ENCODE data around the gene GALNT1. TPM values are rescaled to one million over a fixed set of nuclear protein-coding genes. Genes with fewer than 3 reads are reported as not detected.

GALNT1 gene
- total RNA-seq, 1 donor from 2014 or later, result 113 TPM

DNA sequence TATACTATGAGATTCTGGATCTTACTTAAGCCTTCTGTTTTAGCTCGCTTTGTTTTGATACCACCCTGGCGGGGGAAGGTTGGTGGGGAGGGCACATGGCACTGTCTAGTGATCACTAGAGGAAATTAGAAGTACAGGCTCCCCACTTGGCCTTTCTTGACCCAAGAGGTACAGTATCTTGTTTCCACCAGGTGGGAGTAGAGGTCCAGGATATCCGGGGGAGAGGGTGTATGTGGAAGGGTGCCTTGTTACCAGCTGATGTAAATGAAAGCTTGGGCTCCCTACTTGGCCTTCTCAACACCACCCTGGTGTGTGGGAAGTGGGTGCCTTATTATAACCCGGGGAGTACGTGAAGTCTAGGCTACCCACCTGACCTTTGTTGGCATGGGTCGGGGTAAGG lies 7.5 kb downstream of the GALNT1 start:
- peaks cover 48% of the 10 kb centered on the region for H3K36me3 Mint-ChIP-seq
- H3K27ac Mint-ChIP-seq, result no peak overlapping the region
- H3K27me3 Mint-ChIP-seq (ENCODE audit: insufficient read depth, low read depth), result no peaks in the 10 kb centered on the region
- H3K4me3 ChIP-seq, result no peak overlapping the region
- no peak overlapping the region for H3K4me3 Mint-ChIP-seq
- H3K9me3 ChIP-seq (ENCODE audit: low read depth), result peaks cover 7% of the 10 kb centered on the region
- no peaks in the 10 kb centered on the region for H3F3A ChIP-seq (ENCODE audit: low read depth)
- DNase-seq (ENCODE audit: low spot score), result peak; percentile 35
- H3K27me3 ChIP-seq, result no peaks in the 10 kb centered on the region
- H3K36me3 ChIP-seq, result no peaks in the 10 kb centered on the region
- H3K4me1 ChIP-seq, result peaks cover 23% of the 10 kb centered on the region
- H2AFZ ChIP-seq (replicated peaks), result no peak overlapping the region
- H3K27ac ChIP-seq, result no peak overlapping the region
- H3K4me1 Mint-ChIP-seq, result no peaks in the 10 kb centered on the region
- H3K79me2 ChIP-seq (ENCODE audit: low read depth), result peaks cover 100% of the 10 kb centered on the region
- TF ChIP-seq, protein P1, sequence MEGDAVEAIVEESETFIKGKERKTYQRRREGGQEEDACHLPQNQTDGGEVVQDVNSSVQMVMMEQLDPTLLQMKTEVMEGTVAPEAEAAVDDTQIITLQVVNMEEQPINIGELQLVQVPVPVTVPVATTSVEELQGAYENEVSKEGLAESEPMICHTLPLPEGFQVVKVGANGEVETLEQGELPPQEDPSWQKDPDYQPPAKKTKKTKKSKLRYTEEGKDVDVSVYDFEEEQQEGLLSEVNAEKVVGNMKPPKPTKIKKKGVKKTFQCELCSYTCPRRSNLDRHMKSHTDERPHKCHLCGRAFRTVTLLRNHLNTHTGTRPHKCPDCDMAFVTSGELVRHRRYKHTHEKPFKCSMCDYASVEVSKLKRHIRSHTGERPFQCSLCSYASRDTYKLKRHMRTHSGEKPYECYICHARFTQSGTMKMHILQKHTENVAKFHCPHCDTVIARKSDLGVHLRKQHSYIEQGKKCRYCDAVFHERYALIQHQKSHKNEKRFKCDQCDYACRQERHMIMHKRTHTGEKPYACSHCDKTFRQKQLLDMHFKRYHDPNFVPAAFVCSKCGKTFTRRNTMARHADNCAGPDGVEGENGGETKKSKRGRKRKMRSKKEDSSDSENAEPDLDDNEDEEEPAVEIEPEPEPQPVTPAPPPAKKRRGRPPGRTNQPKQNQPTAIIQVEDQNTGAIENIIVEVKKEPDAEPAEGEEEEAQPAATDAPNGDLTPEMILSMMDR (IDR thresholded peaks at IDR 0.05), result peak; percentile 30
- TF ChIP-seq EZH2phosphoT487 (IDR thresholded peaks at IDR 0.05), result no peak
- H3K9ac ChIP-seq, result no peak overlapping the region
- no peak overlapping the region for H3K4me2 ChIP-seq
- peaks cover 58% of the 10 kb centered on the region for H3K9me3 Mint-ChIP-seq
- H4K20me1 ChIP-seq (ENCODE audit: low read depth), result peaks cover 11% of the 10 kb centered on the region

DNA sequence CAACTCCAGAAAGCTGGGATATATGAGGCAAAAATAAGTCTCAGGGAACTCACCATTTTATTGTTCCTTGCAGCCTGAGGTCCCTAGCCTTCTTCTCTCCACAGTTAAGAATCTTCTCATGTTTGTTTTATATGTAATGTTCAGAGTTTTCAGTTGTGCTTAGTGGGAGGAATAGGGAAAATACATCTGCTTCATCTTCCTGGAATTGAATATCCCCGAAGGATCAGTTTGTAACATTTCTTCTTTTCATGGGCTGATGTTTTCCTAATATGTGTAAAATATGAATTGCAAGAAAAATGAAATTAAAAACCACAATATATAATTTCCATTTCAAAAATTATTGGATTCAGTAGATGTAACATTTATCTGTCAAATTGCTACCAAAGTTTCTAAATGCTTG lies 8.0 kb downstream of the GALNT1 start:
- Histone ChIP-seq H3K79me2 (ENCODE audit: low read depth) (peaks cover 100% of the 10 kb centered on the region), H3K36me3 (no peaks in the 10 kb centered on the region), H3K9me3 (ENCODE audit: low read depth) (peaks cover 7% of the 10 kb centered on the region), H2AFZ (replicated peaks) (no peak overlapping the region), H3K4me2 (no peak overlapping the region), H3K27ac (no peak overlapping the region), H4K20me1 (ENCODE audit: low read depth) (peaks cover 11% of the 10 kb centered on the region), H3K27me3 (no peaks in the 10 kb centered on the region), H3K4me1 (peaks cover 23% of the 10 kb centered on the region), H3K4me3 (no peak overlapping the region), H3K9ac (no peak overlapping the region), H3F3A (ENCODE audit: low read depth) (no peaks in the 10 kb centered on the region)
- Mint-ChIP-seq H3K36me3 (peaks cover 46% of the 10 kb centered on the region), H3K27ac (no peak overlapping the region), H3K4me3 (no peak overlapping the region), H3K9me3 (peaks cover 56% of the 10 kb centered on the region), H3K27me3 (ENCODE audit: insufficient read depth, low read depth) (no peaks in the 10 kb centered on the region), H3K4me1 (no peaks in the 10 kb centered on the region)
- no peak for DNase-seq (ENCODE audit: low spot score)
- TF ChIP-seq, protein P1 (IDR thresholded peaks at IDR 0.05), result no peak
- TF ChIP-seq EZH2phosphoT487 (IDR thresholded peaks at IDR 0.05) (no peak), EZH2 (IDR thresholded peaks at IDR 0.05) (no peak)

DNA sequence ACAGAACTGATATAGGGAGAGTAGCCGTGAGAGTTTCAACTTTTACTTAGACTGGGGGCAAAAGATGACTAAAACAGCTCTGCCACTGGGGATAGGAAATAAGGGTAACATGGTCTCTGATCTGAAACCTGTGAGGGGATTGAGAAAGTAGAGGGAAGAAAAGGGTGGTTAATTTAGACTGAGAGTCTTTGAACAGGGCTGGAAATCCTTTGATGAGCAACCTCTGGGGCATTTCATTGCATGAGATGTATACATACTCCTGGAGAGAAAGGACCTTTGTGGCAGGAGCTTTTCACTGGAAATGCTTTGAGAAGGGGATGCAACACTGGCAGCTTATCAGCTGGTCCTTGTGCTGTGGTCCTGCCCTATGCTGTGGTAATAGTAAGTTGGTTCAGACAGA lies 9.4 kb downstream of the GALNT1 start:
- Histone ChIP-seq H3K79me2 (ENCODE audit: low read depth) (peaks cover 95% of the 10 kb centered on the region), H2AFZ (replicated peaks) (no peak overlapping the region), H3K9me3 (ENCODE audit: low read depth) (no peaks in the 10 kb centered on the region), H3K27ac (peak overlapping the region; percentile 41), H3K36me3 (no peaks in the 10 kb centered on the region), H3K4me2 (peak overlapping the region; percentile 24), H4K20me1 (ENCODE audit: low read depth) (peaks cover 11% of the 10 kb centered on the region), H3K4me1 (peaks cover 23% of the 10 kb centered on the region), H3K9ac (no peak overlapping the region), H3F3A (ENCODE audit: low read depth) (no peaks in the 10 kb centered on the region), H3K27me3 (no peaks in the 10 kb centered on the region), H3K4me3 (no peak overlapping the region)
- H3K4me3 Mint-ChIP-seq, result no peak overlapping the region
- H3K27ac Mint-ChIP-seq, result no peak overlapping the region
- peaks cover 42% of the 10 kb centered on the region for H3K36me3 Mint-ChIP-seq
- H3K9me3 Mint-ChIP-seq, result peaks cover 48% of the 10 kb centered on the region
- H3K4me1 Mint-ChIP-seq, result no peaks in the 10 kb centered on the region
- no peak for TF ChIP-seq EZH2 (IDR thresholded peaks at IDR 0.05)
- TF ChIP-seq, protein P1 (IDR thresholded peaks at IDR 0.05), result no peak
- TF ChIP-seq EZH2phosphoT487 (IDR thresholded peaks at IDR 0.05), result no peak
- H3K27me3 Mint-ChIP-seq (ENCODE audit: insufficient read depth, low read depth), result no peaks in the 10 kb centered on the region
- peak; percentile 39 for DNase-seq (ENCODE audit: low spot score)
